Left hindlimb (tissue), 1 donor: Measurements from ENCODE around the gene ADGRF3.
A peak's percentile ranks its signal among the peaks of the same experiment; 100 is the strongest.
"Not testable (repeated sequence)": the region's sequence is repeated elsewhere in the genome, so short reads cannot be mapped to it uniquely, and the experiment has no call there.

Experiments
- DNase-seq: peaks from one replicate; pipeline ENCODE4 v3.0.0-alpha.2; 2018

ADGRF3 gene

GRCh38 chr2:26314243-26314642 lies 32.3 kb downstream of the ADGRF3 start:
- no peak for DNase-seq

GRCh38 chr2:26313446-26313845 lies 33.1 kb downstream of the ADGRF3 start:
- DNase-seq: no peak

- DNase-seq: no peak
Measured at GRCh38 chr2:26312471-26312870, 34.1 kb downstream of the ADGRF3 start.

- no peak for DNase-seq
Measured at GRCh38 chr2:26309921-26310320, 36.7 kb downstream of the ADGRF3 start.

- DNase-seq: no peak
Measured at GRCh38 chr2:26305540-26305939, 41.0 kb downstream of the ADGRF3 start.

- DNase-seq: not testable (repeated sequence)
Measured at GRCh38 chr2:26305094-26305493, 41.5 kb downstream of the ADGRF3 start.

GRCh38 chr2:26302846-26303245 lies 43.7 kb downstream of the ADGRF3 start:
- no peak for DNase-seq

- DNase-seq: no peak
Measured at GRCh38 chr2:26300234-26300925, 46.2 kb downstream of the ADGRF3 start.

GRCh38 chr2:26299471-26300101 lies 47.0 kb downstream of the ADGRF3 start:
- DNase-seq: peak; percentile 67

- peak; percentile 61 for DNase-seq
Measured at GRCh38 chr2:26298638-26299393, 47.8 kb downstream of the ADGRF3 start.

GRCh38 chr2:26298286-26298637 lies 48.3 kb downstream of the ADGRF3 start:
- no peak for DNase-seq

GRCh38 chr2:26297061-26297460 lies 49.5 kb downstream of the ADGRF3 start:
- no peak for DNase-seq

GRCh38 chr2:26295511-26295910 lies 51.1 kb downstream of the ADGRF3 start:
- DNase-seq: no peak

GRCh38 chr2:26292646-26293045 lies 53.9 kb downstream of the ADGRF3 start:
- no peak for DNase-seq

GRCh38 chr2:26290001-26290400 lies 56.6 kb downstream of the ADGRF3 start:
- no peak for DNase-seq

GRCh38 chr2:26285931-26286330 lies 60.7 kb downstream of the ADGRF3 start:
- DNase-seq: no peak

- DNase-seq: no peak
Measured at GRCh38 chr2:26284132-26284531, 62.5 kb downstream of the ADGRF3 start.

- DNase-seq: no peak
Measured at GRCh38 chr2:26283606-26284005, 63.0 kb downstream of the ADGRF3 start.

GRCh38 chr2:26281226-26281625 lies 65.4 kb downstream of the ADGRF3 start:
- DNase-seq: no peak

- DNase-seq: no peak
Measured at GRCh38 chr2:26279886-26280285, 66.7 kb downstream of the ADGRF3 start.

GRCh38 chr2:26276484-26277227 lies 69.9 kb downstream of the ADGRF3 start:
- no peak for DNase-seq

GRCh38 chr2:26274058-26274613 lies 72.5 kb downstream of the ADGRF3 start:
- peak; percentile 31 for DNase-seq

GRCh38 chr2:26273501-26273900 lies 73.1 kb downstream of the ADGRF3 start:
- no peak for DNase-seq
